ENCODE measurements around the gene POLR2L. TPM values are rescaled to one million over a fixed set of nuclear protein-coding genes. Genes with fewer than 3 reads are reported as not detected.
A peak's percentile ranks its signal among the peaks of the same experiment; 100 is the strongest.

The POLR2L gene
- total RNA-seq, result 114 and 126 TPM in 2 replicates

DNA sequence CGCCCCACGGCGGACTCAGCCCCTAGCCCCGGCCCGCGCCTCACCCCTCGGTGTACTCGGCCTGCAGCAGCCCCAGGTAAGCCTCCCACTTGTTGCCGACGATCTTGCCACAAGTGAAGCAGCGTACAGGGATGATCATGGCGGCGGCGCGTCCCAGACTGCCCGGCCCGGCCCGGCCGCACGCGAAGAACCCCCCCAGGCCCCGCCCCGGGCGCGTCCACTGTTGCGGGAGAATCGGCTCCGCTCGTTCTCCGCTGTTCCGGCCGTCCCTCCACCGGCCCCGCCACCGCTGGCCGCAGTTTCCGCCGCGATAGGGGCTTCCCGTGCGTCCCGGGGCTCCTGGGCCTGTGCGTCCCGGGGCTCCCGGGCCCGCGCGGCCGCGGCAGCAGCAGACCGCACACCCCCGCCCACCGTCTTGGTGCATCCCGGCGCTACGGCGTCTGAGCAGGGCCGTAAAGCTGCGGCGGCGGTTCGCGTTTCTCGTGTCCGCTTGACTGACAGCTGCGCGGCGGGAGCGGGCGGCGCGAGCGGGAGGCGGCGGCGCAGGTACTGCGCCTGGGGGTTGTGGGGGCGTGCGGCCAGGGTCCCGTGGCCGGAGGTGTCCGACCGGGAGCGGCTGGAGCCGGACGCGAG is at the start of gene POLR2L, which contains the start of gene TSPAN4:
Gene POLR2L, minus strand, starts transcription at position 160 of the 633 bp plus-strand sequence. Its CDS starts 21 bp downstream, at position 139.
Gene TSPAN4, plus strand, starts transcription at position 483 of the 633 bp plus-strand sequence. CDS start 7,453 bp downstream, outside the sequence.
- Mint-ChIP-seq H3K4me3 (peak within 1 kb of the TSS; percentile 89), H3K9me3 (no peaks in the 10 kb centered on the region), H3K4me1 (ENCODE audit: low read depth) (peaks cover 16% of the 10 kb centered on the region), H3K27me3 (ENCODE audit: insufficient read depth) (peaks cover 2% of the 10 kb centered on the region), H3K36me3 (ENCODE audit: low read depth) (peaks cover 6% of the 10 kb centered on the region), H3K27ac (peak within 1 kb of the TSS; percentile 73)
- peak; percentile 82 for DNase-seq (ENCODE audit: low spot score)
- intact Hi-C loops (cut with micrococcal nuclease), result loop anchor here (1.0 to 5.0 kb wide), 4 partner anchors 10 to 68 kb away; partner anchors contain the start of genes CD151, CHID1, PIDD1 and RPLP2

DNA sequence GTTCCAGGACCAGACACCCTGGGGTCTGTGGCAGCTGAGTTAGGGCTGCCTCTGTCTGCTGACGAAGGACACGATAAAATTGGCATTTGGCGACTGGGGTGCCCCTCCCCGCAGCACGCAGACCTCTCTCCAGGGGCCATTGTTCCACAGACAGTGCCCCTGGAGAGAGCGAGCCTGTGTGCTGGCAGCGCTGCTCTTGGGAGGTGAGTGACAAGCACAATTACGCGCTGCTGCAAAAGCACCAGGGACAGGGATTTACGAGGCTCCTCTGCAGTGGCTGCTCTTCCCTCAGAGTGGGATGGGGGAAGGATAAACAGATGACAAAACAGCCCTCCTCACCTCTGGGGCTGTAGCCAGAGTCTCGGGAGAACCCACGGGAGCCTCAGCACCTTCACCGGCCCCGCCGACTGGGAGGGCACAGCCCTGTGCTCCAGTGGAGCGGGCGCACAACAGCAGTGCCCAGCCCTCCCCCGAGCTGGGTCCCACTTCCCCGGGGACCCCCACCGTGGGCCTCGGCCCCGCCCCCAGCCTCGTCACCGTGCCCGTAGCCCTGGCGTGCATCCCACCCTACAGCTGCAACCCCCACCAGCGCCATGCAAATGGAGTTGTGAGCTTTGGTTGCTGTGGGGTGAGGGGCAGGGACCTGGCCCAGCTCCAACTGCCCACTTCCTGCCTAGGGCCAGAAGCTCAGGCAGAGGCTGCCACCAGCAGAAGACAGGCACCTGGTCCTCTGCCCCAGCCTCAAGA is 48.6 kb upstream of the POLR2L start:
- intact Hi-C loops (cut with micrococcal nuclease), result no loop called here
- Mint-ChIP-seq H3K9me3 (no peaks in the 10 kb centered on the region), H3K4me1 (ENCODE audit: low read depth) (no peaks in the 10 kb centered on the region), H3K27ac (no peak overlapping the region), H3K36me3 (ENCODE audit: low read depth) (peaks cover 6% of the 10 kb centered on the region), H3K27me3 (ENCODE audit: insufficient read depth) (no peaks in the 10 kb centered on the region), H3K4me3 (no peak overlapping the region)
- DNase-seq (ENCODE audit: low spot score), result no peak

DNA sequence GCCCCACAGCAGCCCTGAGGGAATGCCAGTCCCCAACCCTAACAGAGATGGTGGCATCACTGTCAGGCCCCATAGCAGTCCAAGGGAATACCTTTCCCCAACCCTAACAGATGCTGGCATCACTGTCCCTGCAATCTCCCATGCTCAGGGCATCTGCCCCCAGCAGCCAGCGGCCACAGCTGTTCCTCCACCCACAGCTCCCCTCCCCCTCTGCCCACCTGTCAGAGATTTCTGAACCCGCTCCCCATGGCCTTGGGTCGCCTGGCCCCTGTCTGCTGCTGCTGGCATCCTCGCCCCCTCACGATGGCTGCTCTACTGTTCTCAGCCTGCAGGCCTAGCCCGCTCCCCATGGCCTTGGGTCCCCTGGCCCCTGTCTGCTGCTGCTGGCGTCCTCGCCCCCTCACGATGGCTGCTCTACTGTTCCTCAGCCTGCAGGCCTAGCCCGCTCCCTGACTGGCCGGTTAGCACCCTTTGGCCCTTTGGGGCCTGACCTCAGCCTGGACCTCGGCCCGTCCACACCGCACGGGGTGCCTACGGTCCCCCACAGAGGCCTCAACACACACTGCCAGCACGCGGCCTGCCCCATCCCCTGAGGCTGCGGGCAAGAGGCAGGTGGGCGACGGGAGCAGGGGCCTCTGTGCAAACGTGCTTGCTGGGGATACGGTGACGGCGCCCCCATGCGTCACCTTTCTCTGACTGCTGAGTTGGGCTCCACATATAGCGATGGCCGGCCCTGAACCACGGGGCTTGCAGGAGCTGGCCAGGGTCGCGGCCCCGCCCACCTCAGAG is 47.6 kb upstream of the POLR2L start:
- DNase-seq (ENCODE audit: low spot score), result no peak
- no peak overlapping the region for H3K27ac Mint-ChIP-seq
- no peaks in the 10 kb centered on the region for H3K9me3 Mint-ChIP-seq
- no peaks in the 10 kb centered on the region for H3K4me1 Mint-ChIP-seq (ENCODE audit: low read depth)
- no peak overlapping the region for H3K4me3 Mint-ChIP-seq
- peaks cover 6% of the 10 kb centered on the region for H3K36me3 Mint-ChIP-seq (ENCODE audit: low read depth)
- intact Hi-C loops (cut with micrococcal nuclease), result no loop called here
- H3K27me3 Mint-ChIP-seq (ENCODE audit: insufficient read depth), result no peaks in the 10 kb centered on the region

DNA sequence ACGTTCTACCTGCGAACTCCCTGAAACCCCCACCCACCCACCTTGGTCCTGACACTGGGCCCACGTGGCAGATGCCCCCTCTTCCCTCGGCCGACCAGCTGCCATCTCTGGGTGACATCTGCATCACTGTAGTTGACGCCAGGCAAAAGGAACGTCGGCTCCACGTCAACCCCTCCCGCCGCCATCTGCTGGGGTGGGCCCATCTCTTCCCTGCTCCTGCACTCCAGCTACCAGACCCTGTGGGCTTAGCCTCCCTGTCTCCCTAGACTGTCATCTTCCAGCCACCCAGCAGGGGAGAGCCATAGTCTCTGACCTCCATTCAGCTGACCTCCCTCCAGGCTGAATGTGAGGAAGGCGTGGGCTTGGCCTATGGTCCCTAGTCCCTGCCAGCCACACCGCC is 46.9 kb upstream of the POLR2L start:
- intact Hi-C loops (cut with micrococcal nuclease), result no loop called here
- DNase-seq (ENCODE audit: low spot score), result no peak
- Mint-ChIP-seq H3K27me3 (ENCODE audit: insufficient read depth) (no peaks in the 10 kb centered on the region), H3K36me3 (ENCODE audit: low read depth) (peaks cover 6% of the 10 kb centered on the region), H3K4me3 (no peak overlapping the region), H3K9me3 (no peaks in the 10 kb centered on the region), H3K27ac (no peak overlapping the region), H3K4me1 (ENCODE audit: low read depth) (no peaks in the 10 kb centered on the region)

DNA sequence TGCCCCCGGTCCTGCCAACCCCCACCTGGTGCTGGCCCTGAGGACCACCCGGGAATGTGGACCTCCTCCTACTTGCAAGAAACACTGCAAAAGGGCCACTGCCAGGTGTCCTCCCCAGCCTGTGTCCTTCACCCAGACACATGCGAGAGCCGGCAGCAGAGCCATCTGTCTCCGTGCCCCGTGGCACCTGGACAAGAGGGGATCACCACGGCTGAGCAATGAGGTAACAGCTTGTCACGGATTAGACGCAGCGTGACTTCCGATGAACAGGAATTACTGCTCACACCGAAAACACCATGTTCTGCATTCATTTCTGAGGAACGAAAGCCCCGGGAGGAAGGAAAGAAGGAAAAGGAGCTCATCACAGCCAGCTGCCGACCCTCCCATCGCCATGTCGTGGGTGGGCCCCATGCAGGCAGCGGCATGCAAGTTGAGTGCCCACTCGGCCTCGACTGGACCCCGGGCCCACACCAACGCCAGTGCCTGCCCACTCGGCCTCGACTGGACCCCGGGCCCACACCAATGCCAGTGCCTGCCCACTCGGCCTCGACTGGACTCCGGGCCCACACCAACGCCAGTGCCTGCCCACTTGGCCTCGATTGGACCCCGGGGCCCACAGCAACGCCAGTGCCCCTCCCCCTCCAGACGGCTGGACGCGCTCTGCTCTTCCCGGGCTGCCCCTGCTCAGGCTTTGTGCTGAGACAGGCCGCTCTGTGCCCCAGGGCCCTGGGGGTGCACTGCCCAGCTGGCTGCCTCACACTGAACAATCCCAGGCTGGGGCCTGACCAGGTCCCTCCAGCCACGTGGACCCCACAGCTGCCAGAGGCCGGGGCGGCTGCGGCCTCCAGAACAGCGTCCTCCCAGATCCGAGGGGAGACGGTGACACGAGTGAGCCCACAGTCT is 46.2 kb upstream of the POLR2L start:
- intact Hi-C loops (cut with micrococcal nuclease), result no loop called here
- Mint-ChIP-seq H3K36me3 (ENCODE audit: low read depth) (peaks cover 6% of the 10 kb centered on the region), H3K4me3 (no peak overlapping the region), H3K27me3 (ENCODE audit: insufficient read depth) (no peaks in the 10 kb centered on the region), H3K9me3 (no peaks in the 10 kb centered on the region), H3K4me1 (ENCODE audit: low read depth) (no peaks in the 10 kb centered on the region), H3K27ac (no peak overlapping the region)
- no peak for DNase-seq (ENCODE audit: low spot score)

DNA sequence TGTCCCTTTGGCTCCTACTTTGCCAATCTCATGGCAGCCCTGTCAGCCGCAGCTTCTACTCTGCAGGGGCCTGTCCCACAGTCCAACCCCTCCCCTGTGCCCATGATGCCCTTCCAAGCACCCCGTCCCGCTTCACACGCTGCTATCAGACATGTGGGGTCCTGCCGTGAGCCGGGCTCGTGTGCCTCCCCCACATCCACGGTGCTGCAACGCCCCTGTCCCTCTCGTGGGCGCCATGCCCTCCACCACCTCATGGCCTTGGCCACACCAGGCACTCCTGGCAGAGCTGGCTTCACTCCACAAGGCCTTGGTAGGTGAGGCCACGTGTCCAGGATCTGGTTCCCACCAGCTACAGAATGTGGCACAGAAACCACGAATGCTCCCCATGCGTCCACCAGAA is 45.3 kb upstream of the POLR2L start:
- no peak for DNase-seq (ENCODE audit: low spot score)
- Mint-ChIP-seq H3K27ac (no peak overlapping the region), H3K4me1 (ENCODE audit: low read depth) (no peaks in the 10 kb centered on the region), H3K36me3 (ENCODE audit: low read depth) (peaks cover 6% of the 10 kb centered on the region), H3K4me3 (no peak overlapping the region), H3K27me3 (ENCODE audit: insufficient read depth) (no peaks in the 10 kb centered on the region), H3K9me3 (no peaks in the 10 kb centered on the region)
- intact Hi-C loops (cut with micrococcal nuclease), result no loop called here

DNA sequence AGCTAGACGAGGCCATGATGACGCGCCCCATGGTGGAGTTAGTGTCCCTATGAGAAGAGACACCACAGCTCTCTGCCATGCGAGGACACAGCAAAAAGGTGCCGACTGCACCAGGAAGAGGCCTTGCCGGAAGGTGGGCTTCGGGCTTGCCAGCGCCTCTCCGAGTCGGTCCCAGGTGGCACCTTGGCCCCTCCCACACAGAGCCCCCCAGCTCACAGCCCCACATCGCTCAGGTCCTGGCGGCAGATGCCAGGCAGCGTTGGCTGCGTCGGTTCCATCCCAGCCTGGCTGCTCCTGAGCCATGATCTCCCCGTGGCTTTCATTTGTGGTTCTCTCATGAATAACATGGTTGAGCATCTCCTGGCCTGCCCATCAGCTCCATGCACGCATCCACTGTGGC is 44.2 kb upstream of the POLR2L start:
- Mint-ChIP-seq H3K4me1 (ENCODE audit: low read depth) (no peaks in the 10 kb centered on the region), H3K27ac (no peak overlapping the region), H3K9me3 (no peaks in the 10 kb centered on the region), H3K36me3 (ENCODE audit: low read depth) (peaks cover 12% of the 10 kb centered on the region), H3K27me3 (ENCODE audit: insufficient read depth) (no peaks in the 10 kb centered on the region), H3K4me3 (no peak overlapping the region)
- DNase-seq (ENCODE audit: low spot score), result no peak
- intact Hi-C loops (cut with micrococcal nuclease), result no loop called here

DNA sequence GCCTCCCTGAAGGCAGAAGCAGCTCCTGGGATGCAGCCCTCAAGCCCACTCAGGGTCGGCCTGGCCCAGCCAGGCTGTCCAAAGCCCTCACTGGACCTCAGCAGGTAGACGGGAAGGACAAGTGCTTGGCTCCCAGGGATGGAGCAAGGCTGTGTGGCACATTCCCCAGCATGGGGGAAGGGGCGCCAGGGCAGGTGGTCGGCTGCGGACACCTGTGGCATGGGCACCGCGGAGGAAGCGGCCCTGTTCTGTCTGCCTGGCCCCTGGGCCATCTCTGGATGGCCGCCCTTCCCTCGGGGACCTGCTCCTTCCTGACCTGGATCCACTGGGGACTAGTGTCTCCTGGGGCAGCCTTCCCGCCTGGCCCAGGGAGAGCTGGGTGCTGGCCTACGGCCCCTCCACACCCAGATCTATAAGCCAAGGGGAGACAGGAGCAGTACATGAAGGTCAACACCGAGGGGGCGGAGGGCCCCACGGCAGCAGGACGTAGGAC is 42.3 kb upstream of the POLR2L start:
- no peak overlapping the region for H3K27ac Mint-ChIP-seq
- H3K36me3 Mint-ChIP-seq (ENCODE audit: low read depth), result peaks cover 16% of the 10 kb centered on the region
- no peaks in the 10 kb centered on the region for H3K27me3 Mint-ChIP-seq (ENCODE audit: insufficient read depth)
- intact Hi-C loops (cut with micrococcal nuclease), result no loop called here
- no peak overlapping the region for H3K4me3 Mint-ChIP-seq
- DNase-seq (ENCODE audit: low spot score), result no peak
- no peaks in the 10 kb centered on the region for H3K9me3 Mint-ChIP-seq
- H3K4me1 Mint-ChIP-seq (ENCODE audit: low read depth), result no peaks in the 10 kb centered on the region

DNA sequence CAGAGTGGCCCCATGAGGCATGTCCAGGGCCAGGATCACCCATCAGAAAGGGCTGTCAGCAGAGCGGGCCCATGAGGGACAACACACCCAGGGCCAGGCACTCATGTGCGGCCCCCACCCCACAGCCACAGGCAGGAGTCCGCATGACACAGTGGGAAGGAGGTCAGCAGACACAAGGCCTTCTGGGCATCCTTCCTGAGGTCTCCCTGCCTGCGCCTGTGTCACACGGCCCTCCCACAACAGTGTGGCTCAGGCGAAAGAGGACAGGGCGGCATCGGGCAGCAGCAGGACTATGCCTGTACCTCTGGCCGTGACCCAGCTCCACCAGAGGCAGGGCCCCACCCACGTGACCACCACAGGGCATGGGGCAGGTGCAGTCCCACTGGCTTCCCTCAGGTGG is 41.2 kb upstream of the POLR2L start:
- Mint-ChIP-seq H3K36me3 (ENCODE audit: low read depth) (peaks cover 18% of the 10 kb centered on the region), H3K9me3 (no peaks in the 10 kb centered on the region), H3K4me1 (ENCODE audit: low read depth) (no peaks in the 10 kb centered on the region), H3K4me3 (no peak overlapping the region), H3K27ac (no peak overlapping the region), H3K27me3 (ENCODE audit: insufficient read depth) (no peaks in the 10 kb centered on the region)
- no peak for DNase-seq (ENCODE audit: low spot score)
- intact Hi-C loops (cut with micrococcal nuclease), result no loop called here

DNA sequence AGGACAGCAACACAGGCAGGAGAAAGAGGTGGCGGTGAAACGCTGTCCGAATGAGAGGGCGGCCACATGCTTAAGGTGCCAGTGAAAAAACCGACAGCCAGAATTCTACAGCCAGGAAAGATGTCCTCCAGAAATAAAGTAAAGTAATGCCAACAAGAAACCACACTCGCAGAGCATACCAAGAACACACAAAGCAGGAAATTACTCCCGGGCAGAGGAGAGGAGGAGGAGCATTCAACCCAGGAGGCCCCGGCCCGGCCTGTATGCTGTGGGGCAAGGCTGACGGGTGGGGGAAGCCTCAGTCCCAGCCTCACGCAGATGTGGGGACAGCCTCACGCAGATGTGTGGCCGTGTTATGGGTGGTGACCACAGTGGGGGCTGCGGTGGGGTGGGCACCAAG is 40.3 kb upstream of the POLR2L start:
- Mint-ChIP-seq H3K27me3 (ENCODE audit: insufficient read depth) (no peaks in the 10 kb centered on the region), H3K36me3 (ENCODE audit: low read depth) (peaks cover 18% of the 10 kb centered on the region), H3K27ac (no peak overlapping the region), H3K9me3 (no peaks in the 10 kb centered on the region), H3K4me3 (no peak overlapping the region), H3K4me1 (ENCODE audit: low read depth) (no peaks in the 10 kb centered on the region)
- intact Hi-C loops (cut with micrococcal nuclease), result no loop called here
- DNase-seq (ENCODE audit: low spot score), result no peak

DNA sequence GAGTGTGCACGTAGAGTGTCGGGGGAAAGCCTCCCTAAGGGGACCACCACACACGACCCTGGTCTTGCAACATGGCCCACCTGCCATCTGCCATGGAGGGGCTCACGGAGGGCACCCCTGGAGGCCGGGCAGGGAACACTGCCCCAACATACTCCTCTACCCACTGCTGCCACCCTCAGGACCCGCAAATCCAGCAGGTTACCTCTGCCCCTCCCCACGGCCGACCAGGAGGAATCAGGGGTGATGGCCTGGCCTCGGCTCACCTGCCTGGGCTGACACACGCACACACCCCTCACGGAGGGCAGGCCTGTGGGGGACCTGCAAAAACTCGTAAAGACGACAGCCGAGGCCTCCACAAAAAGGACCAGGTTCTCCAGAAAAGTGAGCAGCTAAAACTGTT is 38.1 kb upstream of the POLR2L start:
- no peak overlapping the region for H3K4me3 Mint-ChIP-seq
- no peak overlapping the region for H3K27ac Mint-ChIP-seq
- peaks cover 12% of the 10 kb centered on the region for H3K36me3 Mint-ChIP-seq (ENCODE audit: low read depth)
- no peaks in the 10 kb centered on the region for H3K4me1 Mint-ChIP-seq (ENCODE audit: low read depth)
- no peaks in the 10 kb centered on the region for H3K27me3 Mint-ChIP-seq (ENCODE audit: insufficient read depth)
- DNase-seq (ENCODE audit: low spot score), result no peak
- H3K9me3 Mint-ChIP-seq, result no peaks in the 10 kb centered on the region
- intact Hi-C loops (cut with micrococcal nuclease), result no loop called here

DNA sequence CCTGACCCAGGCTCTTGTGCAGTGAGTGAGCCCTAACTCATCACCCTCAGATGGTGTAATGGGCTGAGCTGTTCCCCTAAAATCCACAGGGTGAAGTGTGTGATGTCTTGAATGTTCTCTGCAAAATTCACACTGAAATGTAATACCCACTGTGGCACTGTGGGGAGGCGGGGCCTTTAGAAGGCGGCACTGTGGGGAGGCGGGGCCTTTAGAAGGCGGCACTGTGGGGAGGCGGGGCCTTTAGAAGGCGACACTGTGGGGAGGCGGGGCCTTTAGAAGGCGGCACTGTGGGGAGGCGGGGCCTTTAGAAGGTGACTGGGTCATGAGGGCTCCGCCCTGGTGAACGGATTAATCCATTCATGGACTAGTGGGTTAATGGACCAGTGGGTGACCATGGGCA is 35.2 kb upstream of the POLR2L start:
- no peak overlapping the region for H3K4me3 Mint-ChIP-seq
- intact Hi-C loops (cut with micrococcal nuclease), result no loop called here
- peaks cover 14% of the 10 kb centered on the region for H3K36me3 Mint-ChIP-seq (ENCODE audit: low read depth)
- no peaks in the 10 kb centered on the region for H3K27me3 Mint-ChIP-seq (ENCODE audit: insufficient read depth)
- no peaks in the 10 kb centered on the region for H3K4me1 Mint-ChIP-seq (ENCODE audit: low read depth)
- DNase-seq (ENCODE audit: low spot score), result peak; percentile 8
- no peak overlapping the region for H3K27ac Mint-ChIP-seq
- H3K9me3 Mint-ChIP-seq, result no peaks in the 10 kb centered on the region
